GM18498 (cell line): ENCODE data around the gene MYPOP.

ENCODE experiments used
- ATAC-seq: cut with Tn5 transposase; IDR thresholded peaks from one replicate; pipeline ENCODE4 v1.9.1; 2021; ENCODE audit warnings: mild to moderate bottlenecking, moderate library complexity; ENCODE audit not compliant: unreplicated experiment

The MYPOP gene

GRCh38 chr19:45865269-45865948 lies 37.0 kb downstream of the MYPOP start:
- ATAC-seq, result no peak

- ATAC-seq, result no peak
These were observed 37.8 kb downstream of the MYPOP start for GRCh38 chr19:45864629-45865082.

GRCh38 chr19:45863840-45864628 lies 38.4 kb downstream of the MYPOP start, which contains the start of gene FOXA3:
Gene FOXA3 (plus strand): TSS chr19:45864326. CDS start chr19:45864457, 131 bp downstream.
- peak; percentile 46 for ATAC-seq

GRCh38 chr19:45863335-45863839 lies 39.0 kb downstream of the MYPOP start:
- ATAC-seq, result no peak

GRCh38 chr19:45862564-45863334 lies 39.7 kb downstream of the MYPOP start, which contains the start of gene SYMPK:
Gene SYMPK (minus strand): TSS chr19:45863147. CDS start chr19:45854495, 8,652 bp downstream.
- ATAC-seq, result peak; percentile 91

- ATAC-seq, result no peak
These were observed 40.2 kb downstream of the MYPOP start for GRCh38 chr19:45862271-45862563.

- ATAC-seq, result no peak
These were observed 41.8 kb downstream of the MYPOP start for GRCh38 chr19:45860359-45861259.

- no peak for ATAC-seq
These were observed 48.1 kb downstream of the MYPOP start for GRCh38 chr19:45854167-45854778.

- no peak for ATAC-seq
These were observed 49.4 kb downstream of the MYPOP start for GRCh38 chr19:45852983-45853382.

- ATAC-seq, result no peak
These were observed 50.2 kb downstream of the MYPOP start for GRCh38 chr19:45852145-45852750.

- ATAC-seq, result no peak
These were observed 53.5 kb downstream of the MYPOP start for GRCh38 chr19:45848922-45849321.

GRCh38 chr19:45847663-45848062 lies 54.8 kb downstream of the MYPOP start:
- ATAC-seq, result no peak

GRCh38 chr19:45842198-45842597 lies 60.2 kb downstream of the MYPOP start:
- ATAC-seq, result no peak
